Measurements from ENCODE around the gene TTC9B.

The TTC9B gene

GRCh38 chr19:40229926-40230417 lies 11.8 kb upstream of the TTC9B start:
- no peak overlapping the region for H3K4me3 ChIP-seq (ENCODE audit: control insufficient read depth, low read depth, low read length)
- no peak for DNase-seq (ENCODE audit: low read depth)
- TF ChIP-seq, protein P1, sequence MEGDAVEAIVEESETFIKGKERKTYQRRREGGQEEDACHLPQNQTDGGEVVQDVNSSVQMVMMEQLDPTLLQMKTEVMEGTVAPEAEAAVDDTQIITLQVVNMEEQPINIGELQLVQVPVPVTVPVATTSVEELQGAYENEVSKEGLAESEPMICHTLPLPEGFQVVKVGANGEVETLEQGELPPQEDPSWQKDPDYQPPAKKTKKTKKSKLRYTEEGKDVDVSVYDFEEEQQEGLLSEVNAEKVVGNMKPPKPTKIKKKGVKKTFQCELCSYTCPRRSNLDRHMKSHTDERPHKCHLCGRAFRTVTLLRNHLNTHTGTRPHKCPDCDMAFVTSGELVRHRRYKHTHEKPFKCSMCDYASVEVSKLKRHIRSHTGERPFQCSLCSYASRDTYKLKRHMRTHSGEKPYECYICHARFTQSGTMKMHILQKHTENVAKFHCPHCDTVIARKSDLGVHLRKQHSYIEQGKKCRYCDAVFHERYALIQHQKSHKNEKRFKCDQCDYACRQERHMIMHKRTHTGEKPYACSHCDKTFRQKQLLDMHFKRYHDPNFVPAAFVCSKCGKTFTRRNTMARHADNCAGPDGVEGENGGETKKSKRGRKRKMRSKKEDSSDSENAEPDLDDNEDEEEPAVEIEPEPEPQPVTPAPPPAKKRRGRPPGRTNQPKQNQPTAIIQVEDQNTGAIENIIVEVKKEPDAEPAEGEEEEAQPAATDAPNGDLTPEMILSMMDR (conservative IDR thresholded peaks at IDR 0.05; ENCODE audit: control insufficient read depth, insufficient read depth, low read depth, low read length): no peak

- DNase-seq (ENCODE audit: low read depth): peak; percentile 68
- no peak overlapping the region for H3K4me3 ChIP-seq (ENCODE audit: control insufficient read depth, low read depth, low read length)
- TF ChIP-seq, protein P1 (conservative IDR thresholded peaks at IDR 0.05; ENCODE audit: control insufficient read depth, insufficient read depth, low read depth, low read length): no peak
These were observed 11.3 kb upstream of the TTC9B start for GRCh38 chr19:40229484-40229883.

DNA sequence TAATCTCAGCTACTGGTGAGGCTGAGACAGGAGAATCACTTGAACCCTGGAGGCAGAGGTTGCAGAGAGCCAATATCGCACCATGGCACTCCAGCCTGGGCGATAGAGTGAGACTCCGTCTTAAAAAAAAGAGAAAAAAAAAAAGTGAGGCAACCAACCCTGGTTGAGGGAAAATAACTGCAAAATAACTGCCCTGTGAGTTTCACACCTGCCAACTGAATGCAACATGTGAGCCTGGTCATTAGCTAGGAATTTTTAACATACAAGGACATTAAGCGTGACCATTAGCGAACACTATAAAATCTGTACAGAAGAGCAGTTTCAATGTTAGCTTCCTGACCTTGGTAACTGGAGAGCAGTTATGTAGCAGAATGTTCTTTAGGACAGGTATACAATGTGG lies 10.7 kb upstream of the TTC9B start:
- TF ChIP-seq, protein P1 (conservative IDR thresholded peaks at IDR 0.05; ENCODE audit: control insufficient read depth, insufficient read depth, low read depth, low read length): no peak
- no peak overlapping the region for H3K4me3 ChIP-seq (ENCODE audit: control insufficient read depth, low read depth, low read length)
- DNase-seq (ENCODE audit: low read depth): no peak

DNA sequence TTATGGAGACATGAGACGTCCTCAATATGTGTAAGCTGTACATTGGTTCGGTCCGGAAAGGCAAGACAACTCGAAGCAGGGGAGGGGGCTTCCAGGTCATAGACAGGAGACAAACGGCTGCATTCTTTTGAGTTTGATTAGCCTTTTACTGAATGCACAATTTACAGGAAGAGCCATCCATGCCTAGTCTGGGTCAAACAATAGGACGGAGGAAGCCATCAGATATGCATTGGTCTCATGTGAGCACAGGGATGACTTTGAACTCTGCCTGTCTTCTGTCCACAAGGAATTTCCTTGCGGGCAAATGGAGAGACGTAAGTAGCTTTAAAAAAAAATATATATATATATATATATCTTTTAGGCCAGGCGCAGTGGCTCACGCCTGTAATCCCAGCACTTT lies 10.2 kb upstream of the TTC9B start:
- DNase-seq (ENCODE audit: low read depth): no peak
- no peak overlapping the region for H3K4me3 ChIP-seq (ENCODE audit: control insufficient read depth, low read depth, low read length)
- TF ChIP-seq, protein P1 (conservative IDR thresholded peaks at IDR 0.05; ENCODE audit: control insufficient read depth, insufficient read depth, low read depth, low read length): no peak

- TF ChIP-seq, protein P1 (conservative IDR thresholded peaks at IDR 0.05; ENCODE audit: control insufficient read depth, insufficient read depth, low read depth, low read length): no peak
- peak overlapping the region; percentile 13 for H3K4me3 ChIP-seq (ENCODE audit: control insufficient read depth, low read depth, low read length)
- peak; percentile 24 for DNase-seq (ENCODE audit: low read depth)
These were observed 7.5 kb upstream of the TTC9B start for GRCh38 chr19:40225440-40226305.

- DNase-seq (ENCODE audit: low read depth): no peak
- H3K4me3 ChIP-seq (ENCODE audit: control insufficient read depth, low read depth, low read length): no peak overlapping the region
- TF ChIP-seq, protein P1 (conservative IDR thresholded peaks at IDR 0.05; ENCODE audit: control insufficient read depth, insufficient read depth, low read depth, low read length): no peak
These were observed 6.4 kb upstream of the TTC9B start for GRCh38 chr19:40224342-40225150.

Measured in fibroblast of mammary gland (primary cell).